Myocyte (in vitro differentiated cells): ENCODE data around the gene SELP. TPM values are rescaled to one million over a fixed set of nuclear protein-coding genes. Genes with fewer than 3 reads are reported as not detected.
"Not testable (repeated sequence)": the region's sequence is repeated elsewhere in the genome, so short reads cannot be mapped to it uniquely, and the experiment has no call there.

ENCODE experiments used
- DNase-seq: peaks from one replicate; pipeline ENCODE4 v3.0.0-alpha.2; 2012; ENCODE audit warnings: low read depth
- polyA plus RNA-seq: library from polyadenylated mRNA; unstranded; fragments of >200 nt; gene quantifications from one replicate; pipeline ENCODE4 v1.2.1, GENCODE V29; 2012; ENCODE audit warnings: missing spikeins
- total RNA-seq: library from RNA; depleted of rRNA; stranded (reverse); fragments of >200 nt; gene quantifications from 2 replicates; pipeline ENCODE4 v1.2.3, GENCODE V29; 2014

The SELP gene
- not detected in 2 replicates for total RNA-seq
- not detected for polyA plus RNA-seq

DNA sequence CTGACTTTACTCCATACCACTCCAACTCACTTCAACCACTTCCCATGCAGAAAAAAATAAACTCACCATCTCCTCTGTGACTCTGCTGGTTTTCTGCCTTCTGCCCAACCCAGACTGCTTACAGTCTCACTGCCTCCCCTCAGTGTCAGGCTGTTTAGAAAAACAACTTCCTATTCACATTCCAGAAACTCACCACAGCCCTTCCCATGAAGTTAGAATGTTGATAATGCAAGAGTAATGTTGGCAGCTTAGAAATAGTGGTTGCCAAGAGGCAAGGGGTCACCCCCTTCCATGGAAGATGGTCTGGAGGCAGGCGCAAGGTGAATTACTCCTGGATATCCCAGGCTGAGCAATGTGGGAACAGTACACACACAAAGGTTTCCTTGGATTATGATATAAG is at the start of gene SELP:
Gene SELP, minus strand, starts transcription at position 119 of the 400 bp plus-strand sequence. Its CDS starts 50 bp downstream, at position 69.
- no peak for DNase-seq

DNA sequence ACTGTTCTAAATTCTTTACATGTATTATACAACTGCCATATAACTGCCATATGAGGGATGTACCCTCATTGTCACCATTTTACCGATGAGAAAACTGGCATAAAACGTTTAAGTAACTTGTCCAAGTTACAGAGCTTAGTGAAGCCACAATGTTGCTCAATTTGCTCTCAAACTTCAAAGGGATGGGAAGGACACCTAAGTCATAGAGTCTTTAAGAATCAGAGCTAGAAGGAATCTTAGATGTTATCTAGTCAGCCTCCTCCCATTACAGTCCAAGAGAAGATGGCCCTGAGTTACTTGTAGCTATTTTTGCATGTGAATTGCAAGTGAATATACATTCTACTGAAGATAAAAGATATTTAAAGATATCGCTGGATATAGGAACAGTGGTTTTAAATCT is 49.8 kb upstream of the SELP start:
- no peak for DNase-seq

DNA sequence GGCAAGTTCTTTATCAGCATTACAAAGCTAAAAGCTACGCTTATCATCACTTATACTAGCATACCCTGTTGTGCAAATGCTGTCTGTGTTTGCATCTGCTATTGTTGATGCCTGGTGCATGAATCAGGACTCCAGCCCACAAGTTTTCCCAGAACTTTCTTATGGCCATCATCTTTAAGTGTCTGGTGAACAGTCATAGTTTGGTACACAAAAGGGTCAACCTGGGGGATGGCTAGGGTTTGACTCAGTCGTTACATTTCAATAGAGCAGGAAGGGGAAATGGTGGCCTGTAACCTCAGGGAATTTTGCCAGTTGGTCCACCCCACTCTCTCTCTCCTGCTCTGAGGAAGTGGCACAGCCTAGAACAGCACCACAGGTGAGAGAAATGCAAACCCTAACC is 46.1 kb upstream of the SELP start:
- no peak for DNase-seq

DNA sequence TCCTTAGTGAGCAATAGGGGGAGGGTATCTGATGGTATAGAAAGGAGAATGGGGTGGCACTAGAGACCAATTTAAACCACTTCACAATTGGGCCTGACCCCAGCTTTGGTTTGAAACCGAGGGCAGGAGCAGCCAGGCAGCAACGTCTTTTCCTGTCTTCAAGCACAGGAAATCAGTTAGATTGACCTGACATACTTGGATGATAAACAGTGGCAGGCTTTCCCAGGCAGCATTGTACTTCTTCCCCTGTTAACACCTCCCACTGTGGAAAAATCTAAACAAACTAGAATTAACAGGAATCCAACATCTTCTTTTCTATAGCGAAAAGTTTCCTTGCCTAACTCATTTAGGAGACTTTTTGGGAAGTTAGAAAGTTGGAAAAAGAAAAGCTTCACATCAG is 40.9 kb upstream of the SELP start:
- DNase-seq = no peak

DNA sequence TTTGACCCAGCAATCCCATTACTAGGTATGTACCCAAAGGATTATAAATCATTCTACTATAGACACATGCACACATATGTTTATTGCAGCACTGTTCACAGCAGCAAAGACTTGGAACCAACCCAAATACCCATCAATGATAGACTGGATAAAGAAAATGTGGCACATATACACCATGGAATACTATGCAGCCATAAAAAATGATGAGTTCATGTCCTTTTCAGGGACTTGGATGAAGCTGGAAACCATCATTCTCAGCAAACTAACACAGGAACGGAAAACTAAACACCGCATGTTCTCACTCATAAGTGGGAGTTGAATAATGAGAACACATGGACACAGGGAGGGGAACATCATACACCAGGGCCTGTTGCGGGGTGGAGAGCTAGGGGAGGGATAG is 40.3 kb upstream of the SELP start:
- DNase-seq = not testable (repeated sequence)

DNA sequence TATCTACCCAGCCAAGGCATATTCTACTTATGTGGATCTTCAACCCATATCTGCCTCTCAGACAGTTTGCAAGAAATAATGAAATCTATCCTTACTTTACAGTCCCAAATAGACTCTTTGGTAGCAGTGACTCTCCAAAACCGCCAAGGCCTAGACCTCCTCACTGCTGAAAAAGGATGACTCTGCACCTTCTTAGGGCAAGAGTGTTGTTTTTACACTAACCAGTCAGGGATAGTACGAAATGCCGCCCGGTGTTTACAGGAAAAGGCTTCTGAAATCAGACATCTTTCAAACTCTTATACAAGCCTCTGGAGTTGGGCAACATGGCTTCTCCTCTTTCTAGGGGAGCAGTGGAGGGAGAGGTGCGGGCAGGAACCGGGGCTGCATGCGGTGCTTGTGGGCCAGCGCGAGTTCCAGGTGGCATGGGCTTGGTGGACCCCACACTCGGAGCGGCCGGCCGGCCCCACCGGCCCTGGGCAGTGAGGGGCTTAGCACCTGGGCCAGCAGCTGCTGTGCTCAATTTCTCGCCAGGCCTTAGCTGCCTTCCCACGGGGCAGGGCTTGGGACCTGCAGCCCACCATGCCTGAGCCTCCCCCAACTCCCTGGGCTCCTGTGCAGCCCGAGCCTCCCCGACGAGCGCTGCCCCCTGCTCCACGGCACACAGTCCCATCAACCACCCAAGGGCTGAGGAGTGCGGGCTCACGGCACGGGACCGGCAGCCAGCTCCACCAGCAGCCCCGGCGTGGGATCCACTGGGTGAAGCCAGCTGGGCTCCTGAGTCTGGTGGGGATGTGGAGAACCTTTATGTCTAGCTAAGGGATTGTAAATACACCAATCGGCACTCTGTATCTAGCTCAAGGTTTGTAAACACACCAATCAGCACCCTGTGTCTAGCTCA is 38.0 kb upstream of the SELP start:
- not testable (repeated sequence) for DNase-seq

DNA sequence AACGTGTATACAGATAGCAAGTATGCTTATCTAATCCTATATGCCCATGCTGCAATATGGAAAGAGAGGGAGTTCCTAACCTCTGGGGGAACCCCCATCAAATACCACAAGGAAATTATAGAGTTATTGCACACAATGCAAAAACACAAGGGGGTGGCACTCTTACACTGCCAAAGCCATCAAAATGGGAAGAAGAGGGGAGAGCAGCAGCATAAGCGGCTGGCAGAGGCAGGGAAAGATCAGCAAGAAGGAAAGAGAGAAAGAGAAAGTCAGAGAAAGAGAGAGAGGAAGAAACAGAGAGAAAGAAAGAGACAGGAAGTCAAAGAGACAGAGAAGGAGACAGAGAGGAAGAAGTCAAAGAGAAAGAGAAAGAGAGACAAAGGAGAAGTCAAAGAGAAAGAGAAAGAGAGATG is 37.3 kb upstream of the SELP start:
- not testable (repeated sequence) for DNase-seq

DNA sequence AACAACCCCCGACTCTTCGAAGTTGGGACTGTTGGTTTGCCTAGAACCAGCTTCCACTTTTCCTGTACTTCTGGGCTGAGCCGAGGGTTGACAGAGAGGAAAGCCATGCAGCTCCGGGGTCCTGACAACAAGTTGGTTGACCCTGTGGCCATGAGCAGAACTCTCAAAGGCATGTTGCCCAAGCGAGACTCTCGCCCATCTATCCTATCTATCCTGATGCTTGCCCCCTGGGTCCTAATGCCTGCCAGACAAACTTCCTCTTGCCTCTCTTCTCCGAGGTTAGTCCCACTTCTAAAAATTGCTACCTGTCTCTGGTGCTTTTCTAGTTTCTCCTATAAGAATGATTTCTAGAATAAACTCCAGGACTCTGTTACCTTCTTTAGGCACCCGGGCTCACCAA is 32.8 kb upstream of the SELP start:
- DNase-seq = not testable (repeated sequence)

DNA sequence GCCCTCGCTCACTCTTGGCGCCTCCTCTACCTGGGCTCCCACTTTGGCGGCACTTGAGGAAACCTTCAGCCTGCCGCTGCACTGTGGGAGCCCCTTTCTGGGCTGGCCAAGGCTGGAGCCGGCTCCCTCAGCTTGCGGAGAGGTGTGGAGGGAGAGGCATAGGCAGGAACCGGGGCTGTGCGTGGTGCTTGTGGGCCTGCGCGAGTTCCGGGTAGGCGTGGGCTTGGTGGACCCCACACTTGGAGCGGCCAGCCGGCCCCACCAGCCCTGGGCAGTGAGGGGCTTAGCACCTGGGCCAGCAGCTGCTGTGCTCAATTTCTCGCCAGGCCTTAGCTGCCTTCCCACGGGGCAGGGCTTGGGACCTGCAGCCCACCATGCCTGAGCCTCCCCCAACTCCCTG is 31.1 kb upstream of the SELP start:
- not testable (repeated sequence) for DNase-seq

DNA sequence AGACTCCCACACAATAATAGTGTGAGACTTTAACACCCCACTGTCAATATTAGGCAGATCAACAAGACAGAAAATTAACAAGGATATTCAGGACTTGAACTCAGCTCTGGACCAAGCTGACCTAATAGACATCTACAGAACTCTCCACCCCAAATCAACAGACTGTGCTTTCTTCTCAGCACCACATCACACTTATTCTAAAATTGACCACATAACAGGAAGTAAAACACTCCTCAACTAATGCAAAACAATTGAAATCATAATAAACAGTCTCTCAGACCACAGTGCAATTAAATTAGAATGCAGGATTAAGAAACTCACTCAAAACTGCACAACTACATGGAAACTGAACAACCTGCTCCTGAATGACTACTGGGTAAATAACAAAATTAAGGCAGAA is 28.9 kb upstream of the SELP start:
- not testable (repeated sequence) for DNase-seq

DNA sequence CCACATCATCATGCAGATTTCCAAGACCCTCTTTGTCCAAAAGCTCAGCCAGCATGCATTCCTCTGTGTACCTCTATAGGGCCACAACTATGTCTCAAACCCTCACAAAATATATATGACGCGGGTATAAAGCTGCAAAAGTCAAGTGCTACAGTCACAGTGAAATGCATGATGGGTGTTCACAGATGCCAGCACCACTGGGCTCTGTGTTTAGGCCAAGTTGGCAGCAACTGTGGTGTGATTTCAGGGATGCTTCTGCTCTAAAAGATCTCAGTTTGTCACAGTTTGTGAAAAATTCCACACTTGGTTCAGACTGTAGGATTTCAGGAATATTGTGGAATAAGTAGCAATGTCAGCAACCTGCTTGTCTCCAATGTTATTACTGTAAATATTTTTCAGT is 23.9 kb upstream of the SELP start:
- DNase-seq = no peak

DNA sequence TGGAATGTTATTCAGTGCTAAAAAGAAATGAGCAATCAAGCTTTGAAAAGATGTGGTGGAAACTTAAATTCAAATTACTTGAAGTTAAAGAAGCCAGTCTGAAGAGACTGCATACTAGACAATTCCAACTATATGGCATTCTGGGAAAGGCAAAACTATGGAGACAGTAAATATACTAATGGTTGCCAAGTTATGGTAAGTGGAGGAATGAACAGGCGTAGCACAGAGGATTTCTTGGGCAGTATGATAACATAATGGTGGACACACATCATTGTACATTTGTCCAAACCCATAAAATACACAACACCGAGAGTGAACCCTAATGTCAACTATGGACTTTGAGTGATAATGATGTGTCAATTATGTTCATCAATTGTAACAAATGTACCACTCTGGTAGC is 21.1 kb upstream of the SELP start:
- no peak for DNase-seq

DNA sequence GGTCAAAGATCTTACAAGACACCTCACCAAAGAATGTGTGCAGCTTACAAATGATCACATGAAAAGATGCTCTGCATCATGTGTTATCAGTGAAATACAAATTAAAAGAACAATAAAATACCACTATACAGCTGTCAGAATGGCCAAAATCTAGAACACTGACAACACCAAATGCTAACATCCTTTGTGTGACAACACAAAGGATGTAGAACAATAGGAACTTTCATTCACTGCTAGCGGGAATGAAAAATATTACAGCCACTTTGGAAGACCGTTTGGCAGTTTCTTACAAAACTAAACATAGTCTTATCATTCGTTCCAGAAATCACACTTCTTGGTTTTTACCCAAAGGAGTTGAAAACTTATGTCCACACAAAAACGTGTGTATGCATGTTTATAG is 20.6 kb upstream of the SELP start:
- DNase-seq = no peak

DNA sequence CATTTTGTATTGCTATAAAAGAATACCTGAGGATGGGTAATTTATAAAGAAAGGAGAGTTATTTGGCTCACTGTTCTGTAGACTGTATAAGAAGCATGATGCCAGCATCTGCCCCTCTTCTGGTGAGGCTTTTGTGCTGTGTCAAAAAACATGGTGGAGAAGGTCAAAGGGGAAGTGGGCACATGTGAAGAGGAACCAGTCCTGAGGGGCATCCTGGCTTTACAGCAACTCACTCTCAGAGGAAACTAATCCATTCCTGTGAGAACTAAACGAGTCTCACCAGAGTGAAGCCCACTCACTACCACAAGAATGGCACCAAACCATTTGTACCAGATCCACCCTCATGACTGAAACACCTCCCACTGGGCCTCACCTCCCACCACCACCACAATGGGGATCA is 18.8 kb upstream of the SELP start:
- DNase-seq = no peak

DNA sequence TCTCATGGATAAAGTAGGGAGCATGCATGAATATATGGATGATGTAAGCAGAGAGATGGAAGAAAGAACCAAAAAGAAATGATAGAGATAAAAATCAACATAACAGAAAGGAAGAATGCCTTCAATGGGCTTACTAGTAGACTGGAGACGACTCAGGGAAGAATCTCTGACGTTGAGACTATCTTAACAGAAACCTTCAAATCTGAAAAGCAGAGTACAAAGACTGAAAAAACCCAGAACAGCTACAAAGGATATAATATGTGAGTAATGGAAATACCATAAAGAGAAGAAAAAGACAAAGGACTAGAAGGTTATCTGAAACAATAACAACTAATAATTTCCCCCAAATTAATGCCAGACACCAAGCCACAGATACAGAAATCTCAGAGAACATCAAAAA is 18.3 kb upstream of the SELP start:
- no peak for DNase-seq

DNA sequence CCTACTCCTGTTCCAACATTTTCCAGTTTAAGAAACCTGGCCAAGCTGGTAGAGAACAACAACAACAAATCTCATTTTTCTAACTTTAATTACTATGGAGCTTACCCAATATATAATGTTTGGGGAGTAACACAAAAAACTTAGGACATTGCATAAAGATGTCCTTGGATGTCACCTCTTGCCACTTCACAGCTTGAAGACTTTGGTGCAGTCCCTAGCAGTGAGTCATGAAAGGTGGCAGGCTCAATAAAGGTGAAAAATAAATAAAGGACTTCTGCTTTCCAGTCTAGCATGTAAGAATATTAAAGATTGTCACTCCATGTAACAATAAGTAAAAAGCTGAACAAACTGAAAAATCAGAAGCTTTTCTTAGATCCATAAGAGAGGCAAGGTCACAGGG is 17.6 kb upstream of the SELP start:
- DNase-seq = no peak

DNA sequence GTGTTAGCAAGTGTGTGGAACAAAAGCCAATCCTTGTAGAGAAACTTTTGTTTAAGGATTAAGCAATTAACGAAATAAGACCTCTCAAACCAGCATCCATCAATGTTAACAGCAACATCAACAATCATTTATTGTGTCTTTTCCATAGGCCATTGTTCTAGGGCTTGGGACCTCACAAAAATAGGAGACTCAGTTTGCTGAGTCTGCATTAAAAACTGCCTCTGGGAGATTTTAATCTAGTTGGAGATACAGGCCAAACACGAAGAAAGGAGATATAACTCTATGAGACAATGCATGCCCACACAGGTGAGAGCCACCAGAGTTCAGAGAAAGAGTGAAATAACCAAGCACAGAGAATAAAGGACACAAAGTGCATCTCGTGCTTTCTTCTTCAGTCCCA is 14.4 kb upstream of the SELP start:
- no peak for DNase-seq

DNA sequence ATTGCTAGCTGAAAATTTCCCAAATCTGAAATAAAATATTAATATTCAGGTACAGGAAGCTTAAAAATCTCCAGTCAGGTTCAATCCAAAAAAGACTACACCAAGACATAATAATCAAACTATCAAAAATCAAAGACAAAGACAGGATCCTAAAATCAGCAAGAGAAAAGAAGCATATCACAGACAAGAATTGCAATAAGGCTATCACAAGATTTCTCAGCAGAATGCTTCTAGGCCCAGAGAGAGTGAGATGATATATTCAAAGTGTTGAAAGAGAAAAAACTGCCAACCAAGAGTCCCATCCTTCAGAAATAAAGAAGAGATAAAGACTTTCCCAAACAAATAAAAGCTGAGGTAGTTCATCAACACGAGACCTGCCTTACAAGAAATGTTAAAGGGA is 5.0 kb upstream of the SELP start:
- no peak for DNase-seq

DNA sequence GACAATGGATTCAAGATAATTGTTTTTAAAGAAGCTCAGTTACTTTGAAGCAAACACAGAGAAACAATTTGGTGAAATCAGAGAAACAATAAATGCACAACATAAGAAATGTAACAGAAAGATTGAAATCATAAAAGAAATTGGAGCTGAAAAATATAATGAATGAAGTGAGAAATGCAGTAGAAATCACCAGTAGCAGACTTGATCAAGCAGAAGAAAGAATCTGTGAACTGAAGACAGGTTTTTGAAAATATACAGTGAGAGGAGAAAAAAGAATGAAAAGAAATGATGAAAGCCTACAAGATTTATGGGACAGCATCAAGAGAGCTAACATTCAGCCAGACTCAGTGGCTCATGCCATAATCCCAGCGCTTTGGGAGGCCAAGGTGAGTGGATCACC is 4.2 kb upstream of the SELP start:
- no peak for DNase-seq

DNA sequence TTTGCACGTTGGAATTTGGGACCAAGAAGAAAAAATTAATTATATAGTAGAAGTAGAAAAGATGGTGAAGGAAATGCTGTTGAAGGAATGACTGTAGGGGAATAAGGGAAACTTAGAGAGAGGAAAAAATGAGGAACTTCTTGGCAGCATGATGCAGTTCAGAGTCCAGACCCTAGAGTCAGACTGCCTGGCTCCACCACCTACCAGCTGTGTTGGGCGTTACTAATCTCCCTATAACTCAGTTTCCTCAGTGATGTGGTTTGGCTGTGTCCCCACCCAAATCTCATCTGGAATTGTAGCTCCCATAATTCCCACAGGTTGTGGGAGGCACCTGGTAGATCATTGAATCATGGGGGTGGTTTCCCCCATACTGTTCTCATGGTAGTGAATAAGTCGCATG is 1.3 kb upstream of the SELP start:
- DNase-seq = no peak

DNA sequence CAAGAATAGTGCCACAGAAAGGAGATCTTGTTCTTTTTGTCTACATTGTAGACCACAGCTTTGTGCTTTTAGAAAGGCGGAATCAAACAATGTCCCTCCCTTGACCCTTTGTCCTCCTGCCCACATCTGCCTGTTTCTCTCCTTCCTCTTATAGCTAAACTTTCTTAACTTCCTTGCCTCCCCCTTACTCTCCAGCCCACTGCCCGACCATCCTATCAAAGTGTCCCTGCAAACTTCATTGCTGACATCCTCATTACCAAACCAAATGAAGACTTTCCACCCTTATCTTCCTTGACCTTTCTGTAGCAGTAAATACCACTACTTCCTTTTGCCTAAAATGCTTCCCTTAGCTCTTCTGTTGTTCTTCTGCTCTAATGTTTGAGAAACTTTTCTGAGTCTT is 5.0 kb downstream of the SELP start:
- no peak for DNase-seq

DNA sequence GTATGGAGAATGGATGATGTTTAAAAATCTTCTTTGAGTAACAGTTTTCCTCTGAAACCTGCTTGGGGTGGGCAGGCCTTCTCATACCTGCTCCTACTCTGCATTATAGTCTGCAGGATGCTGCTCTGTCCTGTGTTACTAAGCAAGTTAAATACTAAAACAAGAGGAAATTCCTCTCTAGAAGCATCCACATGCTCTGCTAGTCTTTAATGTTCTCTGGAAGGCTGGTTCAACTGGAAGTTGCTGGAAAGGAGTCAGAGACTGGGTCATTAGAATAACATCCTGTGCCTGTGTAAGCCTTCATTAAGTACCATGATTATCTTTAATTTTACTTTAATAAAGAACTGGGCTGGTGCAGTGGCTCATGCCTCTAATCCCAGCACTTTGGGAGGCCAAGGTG is 5.8 kb downstream of the SELP start:
- DNase-seq = no peak
